IPS-20b (cell line): ENCODE results near the gene SELENOH.

Experiments used
- H3K27ac ChIP-seq: one replicate; pipeline ENCODE4 v1.5.1; 2013; ENCODE audit warnings: low read length
- H3K27me3 ChIP-seq: 2 replicates; pipeline ENCODE4 v1.6.1; 2013; ENCODE audit warnings: mild to moderate bottlenecking, low read length, inconsistent platforms; ENCODE audit not compliant: insufficient read depth
- H3K36me3 ChIP-seq: 2 replicates; pipeline ENCODE4 v1.6.1; 2013; ENCODE audit warnings: low read depth, mild to moderate bottlenecking, inconsistent platforms, low read length, moderate library complexity; ENCODE audit not compliant: insufficient read depth
- H3K4me1 ChIP-seq: 2 replicates; pipeline ENCODE4 v1.6.1; 2013; ENCODE audit warnings: mild to moderate bottlenecking, control low read depth, inconsistent platforms, low read length, moderate library complexity; ENCODE audit not compliant: insufficient read depth
- H3K4me3 ChIP-seq: 2 replicates; pipeline ENCODE4 v1.5.1; 2013; ENCODE audit warnings: mild to moderate bottlenecking, low read length, inconsistent platforms
- H3K9ac ChIP-seq: 2 replicates; pipeline ENCODE4 v1.6.1; 2013; ENCODE audit warnings: low read depth, mild to moderate bottlenecking, inconsistent platforms, low read length, moderate library complexity
- H3K9me3 ChIP-seq: 2 replicates; pipeline ENCODE4 v1.6.1; 2013; ENCODE audit warnings: mild to moderate bottlenecking, low read depth, low read length, inconsistent platforms; ENCODE audit not compliant: insufficient read depth

The SELENOH gene

GRCh38 chr11:57772562-57772961 is 31.3 kb downstream of the SELENOH start:
- Histone ChIP-seq H3K27me3 (no peaks in the 10 kb centered on the region), H3K27ac (no peak overlapping the region), H3K4me1 (peaks cover 34% of the 10 kb centered on the region), H3K9ac (no peak overlapping the region), H3K4me3 (no peak overlapping the region), H3K36me3 (no peaks in the 10 kb centered on the region), H3K9me3 (no peaks in the 10 kb centered on the region)

- Histone ChIP-seq H3K27ac (no peak overlapping the region), H3K4me3 (no peak overlapping the region), H3K9ac (no peak overlapping the region), H3K27me3 (no peaks in the 10 kb centered on the region), H3K9me3 (no peaks in the 10 kb centered on the region), H3K36me3 (no peaks in the 10 kb centered on the region), H3K4me1 (peaks cover 39% of the 10 kb centered on the region)
Observed at GRCh38 chr11:57773026-57773598, 31.8 kb downstream of the SELENOH start.

GRCh38 chr11:57775491-57775890 is 34.2 kb downstream of the SELENOH start:
- peak overlapping the region; percentile 25 for H3K4me3 ChIP-seq
- no peaks in the 10 kb centered on the region for H3K36me3 ChIP-seq
- H3K9ac ChIP-seq, result peak overlapping the region; percentile 8; the same call in 1 of the 2 replicates
- no peaks in the 10 kb centered on the region for H3K9me3 ChIP-seq
- H3K27me3 ChIP-seq, result no peaks in the 10 kb centered on the region
- peaks cover 60% of the 10 kb centered on the region for H3K4me1 ChIP-seq
- no peak overlapping the region for H3K27ac ChIP-seq

- Histone ChIP-seq H3K9me3 (no peaks in the 10 kb centered on the region), H3K36me3 (no peaks in the 10 kb centered on the region), H3K27ac (peak overlapping the region; percentile 15), H3K4me1 (peaks cover 66% of the 10 kb centered on the region), H3K27me3 (no peaks in the 10 kb centered on the region), H3K4me3 (peak overlapping the region; percentile 25; the same call in 1 of the 2 replicates), H3K9ac (peak overlapping the region; percentile 8; the same call in 1 of the 2 replicates)
Observed at GRCh38 chr11:57776031-57776521, 34.8 kb downstream of the SELENOH start.

GRCh38 chr11:57776577-57777210 is 35.4 kb downstream of the SELENOH start:
- H3K9ac ChIP-seq, result no peak overlapping the region; the same call in 1 of the 2 replicates
- H3K9me3 ChIP-seq, result no peaks in the 10 kb centered on the region
- no peaks in the 10 kb centered on the region for H3K27me3 ChIP-seq
- H3K4me1 ChIP-seq, result peaks cover 72% of the 10 kb centered on the region
- H3K4me3 ChIP-seq, result no peak overlapping the region
- no peaks in the 10 kb centered on the region for H3K36me3 ChIP-seq
- H3K27ac ChIP-seq, result peak overlapping the region; percentile 71

- Histone ChIP-seq H3K4me3 (peak overlapping the region; percentile 48), H3K27me3 (no peaks in the 10 kb centered on the region), H3K27ac (peak overlapping the region; percentile 71), H3K36me3 (no peaks in the 10 kb centered on the region), H3K9me3 (no peaks in the 10 kb centered on the region), H3K4me1 (peaks cover 76% of the 10 kb centered on the region), H3K9ac (peak overlapping the region; percentile 81)
Observed at GRCh38 chr11:57777969-57778317, 36.7 kb downstream of the SELENOH start.

GRCh38 chr11:57778318-57779037 is 37.2 kb downstream of the SELENOH start:
- H3K27ac ChIP-seq, result peak overlapping the region; percentile 71

GRCh38 chr11:57779276-57779675 is 38.0 kb downstream of the SELENOH start:
- Histone ChIP-seq H3K4me3 (peak overlapping the region; percentile 48), H3K4me1 (peaks cover 76% of the 10 kb centered on the region), H3K27me3 (no peaks in the 10 kb centered on the region), H3K9me3 (no peaks in the 10 kb centered on the region), H3K9ac (peak overlapping the region; percentile 81), H3K36me3 (no peaks in the 10 kb centered on the region), H3K27ac (peak overlapping the region; percentile 71)

More at GRCh38 chr11:57778318-57779037, 37.2 kb downstream of the SELENOH start:
- H3K36me3 ChIP-seq, result no peaks in the 10 kb centered on the region
- no peaks in the 10 kb centered on the region for H3K9me3 ChIP-seq
- H3K9ac ChIP-seq, result peak overlapping the region; percentile 81
- H3K27me3 ChIP-seq, result no peaks in the 10 kb centered on the region
- peak overlapping the region; percentile 48 for H3K4me3 ChIP-seq
- H3K4me1 ChIP-seq, result peaks cover 76% of the 10 kb centered on the region

GRCh38 chr11:57781529-57781943 is 40.2 kb downstream of the SELENOH start:
- no peaks in the 10 kb centered on the region for H3K9me3 ChIP-seq
- H3K4me1 ChIP-seq, result peaks cover 59% of the 10 kb centered on the region
- peak overlapping the region; percentile 88 for H3K27ac ChIP-seq
- peak overlapping the region; percentile 48 for H3K4me3 ChIP-seq
- H3K9ac ChIP-seq, result peak overlapping the region; percentile 72
- no peaks in the 10 kb centered on the region for H3K27me3 ChIP-seq
- H3K36me3 ChIP-seq, result no peaks in the 10 kb centered on the region

GRCh38 chr11:57785072-57785471 is 43.8 kb downstream of the SELENOH start:
- Histone ChIP-seq H3K4me1 (peaks cover 49% of the 10 kb centered on the region), H3K9me3 (no peaks in the 10 kb centered on the region), H3K27ac (no peak overlapping the region), H3K27me3 (no peaks in the 10 kb centered on the region), H3K36me3 (no peaks in the 10 kb centered on the region), H3K4me3 (no peak overlapping the region), H3K9ac (no peak overlapping the region)

- Histone ChIP-seq H3K9me3 (no peaks in the 10 kb centered on the region), H3K36me3 (peaks cover 7% of the 10 kb centered on the region; the same call in 1 of the 2 replicates), H3K27me3 (no peaks in the 10 kb centered on the region), H3K4me3 (no peak overlapping the region), H3K9ac (no peak overlapping the region), H3K4me1 (peaks cover 35% of the 10 kb centered on the region), H3K27ac (no peak overlapping the region)
Observed at GRCh38 chr11:57786436-57786835, 45.1 kb downstream of the SELENOH start.
